Stimulated activated CD8-positive, alpha-beta memory T cell treated with anti-CD3 and anti-CD28 coated beads, Interleukin-4, amount 100 ng/mL, for 1 hour (primary cell): Measurements from ENCODE around the gene TPD52L1.

Experiments used
- DNase-seq, 2 donors: peaks; one replicate each; pipeline ENCODE4 v3.0.0-alpha.2; 2020; ENCODE audit warnings: low read depth in 2 of 2, low spot score in 1 of 2

Gene TPD52L1

DNA sequence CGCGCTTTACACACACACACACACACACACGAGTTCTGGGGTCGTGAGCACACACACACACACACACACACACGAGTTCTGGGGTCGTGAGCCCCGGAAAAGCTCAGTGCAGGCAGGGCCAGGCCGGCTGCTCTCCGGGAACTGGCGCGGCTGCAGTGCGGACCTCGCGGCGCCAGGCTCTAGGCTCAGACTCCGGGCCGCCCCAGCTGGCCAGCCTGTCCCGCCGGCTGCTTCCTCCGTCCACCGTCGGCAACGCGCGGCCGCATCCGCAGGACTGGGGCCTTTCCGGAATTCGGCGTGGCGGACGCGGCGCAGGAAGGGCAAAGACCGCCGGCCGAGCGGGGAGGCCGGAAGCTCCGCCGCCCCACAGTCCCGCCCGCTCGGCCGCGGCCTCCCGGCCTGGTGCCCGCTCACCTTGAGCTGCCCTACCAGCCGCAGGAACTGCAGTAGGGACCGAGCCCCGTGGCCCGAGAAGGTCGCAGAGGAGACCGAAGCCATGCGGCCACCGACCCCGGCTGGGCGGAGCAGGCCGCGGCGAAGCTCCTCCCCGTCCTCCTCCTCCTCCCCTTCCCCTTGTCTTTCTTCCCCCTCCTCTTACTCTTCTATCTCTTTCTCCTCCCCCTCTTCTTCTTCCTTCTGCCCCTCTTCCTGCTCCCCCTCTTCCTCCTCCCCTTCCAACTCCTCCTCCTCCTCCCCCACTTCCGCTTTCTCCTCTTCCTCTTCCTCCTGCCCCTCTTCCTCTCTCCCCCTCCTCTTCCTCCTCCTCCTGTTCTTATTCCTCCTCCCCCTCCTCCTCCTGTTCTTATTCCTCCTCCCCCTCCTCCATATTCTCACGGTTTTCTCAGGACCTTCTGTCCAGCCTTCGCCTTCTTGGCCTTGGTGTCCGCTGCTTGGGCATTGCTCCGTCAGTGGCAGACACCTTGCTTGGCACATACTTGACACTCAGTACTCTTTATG lies 148.1 kb downstream of the TPD52L1 start, which contains the start of gene HDDC2:
Gene HDDC2, minus strand, starts transcription at position 533 of the 957 bp plus-strand sequence. Its CDS starts 35 bp downstream, at position 498.
- DNase-seq: no peak

DNA sequence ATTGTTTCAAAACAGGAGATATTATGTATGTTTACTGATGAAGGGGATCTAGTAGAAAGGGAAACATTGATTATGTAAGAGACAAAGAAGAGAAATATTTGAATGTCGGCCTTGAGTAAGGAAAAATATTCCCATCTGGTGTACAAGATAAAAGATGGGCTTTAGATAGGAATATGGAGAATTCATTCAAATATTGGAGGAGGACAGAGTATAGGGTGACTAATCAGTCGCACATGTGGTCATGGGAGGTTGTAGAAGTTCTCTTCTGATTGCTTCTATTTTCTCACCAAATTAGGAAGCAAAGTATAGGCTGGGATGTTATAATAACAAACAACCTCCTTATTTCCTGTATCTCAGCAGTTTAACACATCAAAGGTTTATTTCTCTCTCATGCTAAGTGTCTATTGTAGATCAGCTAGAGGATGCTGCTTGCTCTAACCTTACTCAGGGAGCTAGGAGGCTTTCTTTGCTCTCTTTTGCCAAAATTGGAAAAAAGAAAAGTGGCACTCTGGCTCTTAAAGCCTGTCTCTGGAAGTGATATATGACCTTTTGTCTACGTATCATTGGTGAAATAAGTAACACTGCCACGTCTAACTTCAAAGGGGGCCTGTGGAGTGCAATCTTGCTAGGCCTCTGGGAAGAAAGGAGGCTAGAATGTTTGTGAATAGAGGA lies 149.4 kb downstream of the TPD52L1 start:
- no peak for DNase-seq

DNA sequence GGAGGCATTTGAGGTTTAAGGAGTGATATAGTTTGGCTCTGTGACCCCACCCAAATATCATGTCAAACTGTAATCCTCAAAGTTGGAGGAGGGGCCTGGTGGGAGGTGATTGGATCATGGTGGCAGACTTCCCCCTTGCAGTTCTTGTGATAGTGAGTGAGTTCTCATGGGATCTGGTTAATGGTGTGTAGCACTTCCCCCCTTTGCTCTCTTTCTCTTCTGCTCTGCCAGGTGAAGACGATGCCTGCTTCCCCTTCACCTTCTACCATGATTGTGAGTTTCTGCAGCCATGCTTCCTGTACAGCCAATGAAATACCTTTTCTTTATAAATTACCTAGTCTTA lies 149.9 kb downstream of the TPD52L1 start:
- DNase-seq: no peak

DNA sequence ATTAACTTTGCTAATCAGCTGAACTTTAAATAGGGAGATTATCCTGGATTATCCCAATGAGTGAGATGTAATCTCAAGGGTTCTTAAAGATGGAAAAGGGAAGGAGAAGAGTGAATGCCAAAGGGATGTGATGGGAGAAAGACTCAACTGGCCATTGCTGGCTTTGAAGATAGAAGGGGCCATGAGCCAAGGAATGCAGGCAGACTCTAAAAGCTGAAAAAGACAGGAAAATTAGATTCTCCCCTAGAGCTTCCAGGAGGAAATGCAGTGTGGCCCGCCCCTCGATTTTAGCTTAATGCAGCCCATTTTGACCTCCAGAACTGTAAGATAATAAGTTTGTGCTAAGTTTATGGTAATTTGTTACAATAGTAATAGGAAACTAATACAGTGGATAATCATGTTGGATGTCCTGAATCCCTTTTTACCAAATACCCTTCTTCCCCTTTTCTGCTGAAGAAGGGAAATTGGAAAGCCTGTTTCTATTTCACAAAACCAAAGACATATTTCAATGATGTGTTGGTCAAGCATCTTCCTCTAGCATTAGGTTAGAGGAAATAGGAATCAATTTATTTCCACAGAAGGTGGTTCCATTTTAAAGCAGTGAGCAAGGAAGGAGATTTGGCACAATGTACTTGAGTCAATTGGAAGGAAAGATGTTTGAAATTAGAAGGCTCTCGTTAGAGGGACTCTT lies 151.5 kb downstream of the TPD52L1 start:
- no peak for DNase-seq

DNA sequence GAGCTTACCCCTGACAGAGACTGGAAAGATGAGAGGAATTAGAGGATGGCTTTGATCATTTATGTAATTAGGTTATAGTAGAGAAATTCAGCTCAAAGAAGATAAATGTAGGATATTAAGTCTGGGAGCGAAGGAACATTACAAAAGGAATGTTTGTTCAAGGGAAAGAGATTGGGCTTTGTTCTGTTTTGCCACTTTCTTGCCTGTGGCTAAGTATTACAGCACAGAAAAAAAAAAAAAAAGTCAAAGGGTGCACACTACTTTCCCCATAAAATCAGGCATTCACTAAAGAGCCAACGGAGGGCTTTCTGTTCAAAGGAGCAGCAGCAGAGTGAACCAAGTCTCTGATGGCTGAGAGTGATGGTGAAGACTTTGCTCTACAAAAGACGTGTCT lies 153.2 kb downstream of the TPD52L1 start:
- no peak for DNase-seq

DNA sequence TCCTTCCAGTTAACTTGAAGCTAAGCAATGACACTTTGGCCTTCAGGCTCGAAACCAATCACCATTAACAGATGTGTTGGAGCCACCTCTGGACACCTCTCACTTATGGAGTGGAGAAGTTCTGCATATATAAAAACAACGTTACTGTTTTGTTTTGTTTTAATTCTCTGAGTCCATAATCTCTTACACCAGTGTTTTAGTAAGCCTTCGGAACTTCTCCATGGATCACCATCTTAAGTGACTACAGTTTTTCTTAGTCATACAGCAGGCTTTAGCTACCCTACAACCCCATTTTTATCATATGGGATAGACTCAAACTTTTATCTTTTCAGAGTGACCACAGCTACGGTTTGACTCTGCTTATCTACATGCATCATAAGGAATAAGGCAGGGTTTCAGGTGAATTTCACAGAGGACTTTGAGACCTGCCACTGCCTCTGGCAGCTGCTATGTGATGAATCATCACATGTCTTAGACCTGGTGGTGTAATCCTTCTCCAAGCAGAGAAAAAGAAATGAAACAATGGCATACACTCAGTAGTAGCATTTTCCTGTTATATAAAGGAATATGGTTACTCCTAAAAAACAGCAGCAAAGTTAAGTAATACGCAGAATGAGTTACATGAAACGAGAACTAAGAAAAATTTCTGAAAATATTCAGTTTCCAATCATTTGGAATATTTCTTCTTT lies 153.7 kb downstream of the TPD52L1 start:
- DNase-seq: no peak

DNA sequence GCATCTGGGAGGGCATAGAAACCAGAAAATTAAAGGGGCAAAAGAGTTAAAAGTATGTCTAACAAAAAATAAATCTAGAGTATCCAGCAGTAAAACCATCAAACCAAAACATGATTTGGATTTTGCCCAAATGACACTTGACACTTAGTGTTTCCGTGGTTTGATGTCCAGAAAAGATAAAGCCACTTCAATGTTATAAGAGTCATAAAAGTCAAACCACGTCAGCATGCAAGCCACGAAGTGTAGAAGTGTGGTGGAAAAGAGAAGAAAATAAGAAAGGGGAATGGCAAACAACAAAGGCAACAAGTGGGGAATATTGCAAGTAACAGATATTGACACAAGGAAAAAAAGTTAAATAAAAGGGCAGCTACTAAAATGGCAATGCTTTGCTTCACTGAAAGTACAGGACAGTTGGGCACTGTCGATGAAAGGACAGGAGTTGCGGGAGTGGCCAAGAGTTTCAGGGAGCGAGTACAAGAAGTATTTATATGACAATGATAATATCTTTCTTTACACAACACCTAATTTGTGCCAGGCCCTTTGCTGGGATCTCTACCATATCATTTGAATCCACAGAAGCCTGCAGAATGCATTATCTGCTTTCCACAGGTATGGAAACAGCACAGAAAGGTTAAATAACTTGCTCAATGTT lies 154.5 kb downstream of the TPD52L1 start:
- DNase-seq: no peak

DNA sequence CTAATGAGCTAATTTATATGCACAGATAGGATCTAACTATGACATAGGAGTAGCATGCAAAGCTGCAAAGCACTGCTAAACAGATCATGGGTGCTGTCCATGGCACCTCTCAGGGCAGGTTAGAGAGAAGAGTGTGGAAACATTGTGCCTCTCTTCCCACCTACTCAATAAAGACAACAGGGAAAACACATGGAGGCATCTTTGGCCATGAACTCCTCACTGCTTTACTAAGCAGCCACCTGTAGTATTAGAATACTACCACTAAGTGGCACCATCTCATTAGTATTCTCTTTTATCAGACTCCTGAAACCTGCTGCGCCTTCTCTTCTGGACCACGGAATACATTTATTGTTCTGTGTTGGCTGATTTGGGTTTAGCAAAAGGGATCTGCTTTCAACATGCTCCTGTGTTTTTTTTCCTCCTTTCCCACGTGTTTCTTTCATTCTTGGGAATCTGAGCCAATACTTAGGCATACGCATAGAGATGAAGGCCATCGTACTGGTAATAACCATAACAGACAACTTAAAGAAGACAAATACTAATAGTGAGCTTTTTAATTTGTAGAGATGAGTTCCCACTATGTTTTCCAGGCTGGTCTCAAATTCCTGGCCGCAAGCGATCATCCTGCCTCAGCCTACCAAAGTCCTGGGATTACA lies 157.5 kb downstream of the TPD52L1 start:
- no peak for DNase-seq

DNA sequence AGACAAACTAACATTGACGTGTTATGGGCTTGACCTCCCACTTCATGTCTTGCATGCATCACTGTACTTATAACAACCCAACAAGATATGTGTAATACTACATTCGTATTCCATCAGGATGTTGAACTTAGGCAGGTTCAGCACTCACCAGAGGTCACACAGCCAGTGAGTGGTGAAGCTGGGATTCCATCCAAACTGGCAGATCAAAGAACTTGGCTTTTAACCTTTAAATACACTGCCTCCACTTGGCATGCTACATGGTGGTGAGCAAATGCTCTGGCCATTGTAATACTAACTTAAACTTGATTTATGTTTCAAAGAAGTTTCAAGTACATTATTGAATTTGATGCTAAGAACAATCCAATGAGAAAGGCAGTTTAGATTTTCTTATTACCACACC lies 158.9 kb downstream of the TPD52L1 start:
- DNase-seq: no peak

DNA sequence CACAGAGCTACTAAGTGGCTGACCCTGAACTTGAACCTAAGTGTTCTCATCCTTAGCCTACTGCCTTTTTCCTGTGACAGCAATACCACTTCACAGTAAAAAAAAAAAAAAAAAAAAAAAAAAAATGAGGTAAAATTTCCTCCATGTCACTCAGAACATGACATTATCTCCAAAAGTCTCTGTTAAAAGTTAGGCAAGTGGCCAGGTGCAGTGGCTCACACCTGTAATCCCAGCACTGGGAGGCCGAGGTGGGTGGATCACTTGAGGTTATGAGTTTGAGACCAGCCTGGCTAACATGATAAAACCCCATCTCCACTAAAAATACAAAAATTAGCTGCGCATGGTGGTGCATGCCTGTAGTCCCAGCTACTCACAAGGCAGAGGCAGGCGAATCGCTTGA lies 159.4 kb downstream of the TPD52L1 start:
- DNase-seq: no peak
